ENCODE data around the gene FAM98B. TPM values are rescaled to one million over a fixed set of nuclear protein-coding genes. Genes with fewer than 3 reads are reported as not detected.

FAM98B gene
- total RNA-seq, 3 donors from 2014 or later (not counting 1 experiment from before 2014, with no cell fraction given): 27.5 to 34.0 (median 29.0) TPM

GRCh38 chr15:38412466-38412865 lies 41.5 kb upstream of the FAM98B start:
- H3K9me3 Mint-ChIP-seq: no peaks in the 10 kb centered on the region
- Histone ChIP-seq H3K27me3 (ENCODE audit: control insufficient read depth, insufficient read depth, low read length) (no peaks in the 10 kb centered on the region), H3K4me1 (ENCODE audit: control insufficient read depth, insufficient read depth, low read length) (no peaks in the 10 kb centered on the region), H3K9me3 (ENCODE audit: control insufficient read depth, insufficient read depth, low read length) (no peaks in the 10 kb centered on the region), H3K4me3 (ENCODE audit: low read length) (no peak overlapping the region), H3K27ac (ENCODE audit: low read length) (no peak overlapping the region), H3K36me3 (ENCODE audit: control insufficient read depth, insufficient read depth, low read length) (no peaks in the 10 kb centered on the region)
- H3K4me3 Mint-ChIP-seq: no peak overlapping the region
- no peak for TF ChIP-seq CTCF (IDR thresholded peaks at IDR 0.05)
- no peaks in the 10 kb centered on the region for H3K4me1 Mint-ChIP-seq
- WGBS (ENCODE audit: insufficient coverage): 94% methylated on average over 2 of the region's 3 CpGs
- intact Hi-C loops (cut with micrococcal nuclease): no loop called here
- ATAC-seq (no peak), DNase-seq (no peak)
- H3K27ac Mint-ChIP-seq: no peak overlapping the region
- peaks cover 23 to 37% of the 10 kb centered on the region in 2 donors for H3K27me3 Mint-ChIP-seq (ENCODE audit: low read depth in 2 of 2)
- no peaks in the 10 kb centered on the region for H3K36me3 Mint-ChIP-seq

GRCh38 chr15:38414357-38414756 lies 39.6 kb upstream of the FAM98B start:
- Histone ChIP-seq H3K27me3 (ENCODE audit: control insufficient read depth, insufficient read depth, low read length) (no peaks in the 10 kb centered on the region), H3K36me3 (ENCODE audit: control insufficient read depth, insufficient read depth, low read length) (no peaks in the 10 kb centered on the region), H3K4me1 (ENCODE audit: control insufficient read depth, insufficient read depth, low read length) (no peaks in the 10 kb centered on the region), H3K9me3 (ENCODE audit: control insufficient read depth, insufficient read depth, low read length) (no peaks in the 10 kb centered on the region), H3K4me3 (ENCODE audit: low read length) (no peak overlapping the region), H3K27ac (ENCODE audit: low read length) (no peak overlapping the region)
- intact Hi-C loops (cut with micrococcal nuclease): no loop called here
- ATAC-seq (no peak), DNase-seq (no peak)
- Mint-ChIP-seq H3K27ac (no peak overlapping the region), H3K27me3 (ENCODE audit: low read depth in 2 of 2) (peaks cover 23 to 37% of the 10 kb centered on the region in 2 donors), H3K36me3 (no peaks in the 10 kb centered on the region), H3K4me1 (no peaks in the 10 kb centered on the region), H3K4me3 (no peak overlapping the region), H3K9me3 (no peaks in the 10 kb centered on the region)
- TF ChIP-seq CTCF (IDR thresholded peaks at IDR 0.05): no peak

DNA sequence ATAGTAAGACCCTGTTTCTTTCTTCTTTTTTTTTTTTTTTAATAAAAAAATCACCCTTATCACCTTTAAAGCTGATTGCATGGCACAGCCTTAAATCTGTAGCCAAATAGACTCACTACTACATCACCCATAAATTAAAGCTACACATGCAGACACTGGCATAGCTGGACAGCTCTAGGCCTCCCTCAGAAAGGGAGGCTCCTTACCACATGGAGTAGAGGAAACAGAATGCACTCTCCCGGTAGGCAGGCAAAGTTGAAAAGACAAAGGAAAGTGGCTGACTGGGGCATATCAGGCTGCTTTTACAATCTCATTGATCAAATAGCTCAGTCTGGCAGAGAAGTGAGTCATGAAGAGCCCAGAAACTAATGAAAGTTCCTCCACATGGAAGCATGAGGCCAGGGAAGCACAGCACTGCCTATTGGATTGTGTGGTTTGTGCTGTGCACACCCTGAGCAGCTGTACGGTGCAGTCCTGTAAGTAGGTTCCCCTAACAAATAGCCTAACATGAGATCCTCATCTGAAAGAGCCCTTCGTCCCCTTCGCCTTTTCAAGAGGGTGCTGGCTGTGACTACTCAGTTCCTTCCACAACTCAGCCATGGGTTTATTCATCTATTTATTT lies 32.7 kb upstream of the FAM98B start:
- Mint-ChIP-seq H3K4me1 (peaks cover 0 to 12% of the 10 kb centered on the region in 2 donors), H3K27ac (no peak overlapping the region), H3K4me3 (no peak overlapping the region), H3K27me3 (ENCODE audit: low read depth in 2 of 2) (peaks cover 6 to 10% of the 10 kb centered on the region in 2 donors), H3K9me3 (no peaks in the 10 kb centered on the region), H3K36me3 (no peaks in the 10 kb centered on the region)
- no peaks in the 10 kb centered on the region for H3K9me3 ChIP-seq (ENCODE audit: control insufficient read depth, insufficient read depth, low read length)
- WGBS (ENCODE audit: insufficient coverage): 76% methylated on average over 4 of the region's 4 CpGs
- no peak for DNase-seq
- TF ChIP-seq CTCF (IDR thresholded peaks at IDR 0.05): no peak
- intact Hi-C loops (cut with micrococcal nuclease): no loop called here
- no peaks in the 10 kb centered on the region for H3K27me3 ChIP-seq (ENCODE audit: control insufficient read depth, insufficient read depth, low read length)
- no peaks in the 10 kb centered on the region for H3K36me3 ChIP-seq (ENCODE audit: control insufficient read depth, insufficient read depth, low read length)
- H3K27ac ChIP-seq (ENCODE audit: low read length): no peak overlapping the region
- H3K4me1 ChIP-seq (ENCODE audit: control insufficient read depth, insufficient read depth, low read length): peaks cover 4% of the 10 kb centered on the region
- no peak overlapping the region for H3K4me3 ChIP-seq (ENCODE audit: low read length)
- ATAC-seq: no peak

DNA sequence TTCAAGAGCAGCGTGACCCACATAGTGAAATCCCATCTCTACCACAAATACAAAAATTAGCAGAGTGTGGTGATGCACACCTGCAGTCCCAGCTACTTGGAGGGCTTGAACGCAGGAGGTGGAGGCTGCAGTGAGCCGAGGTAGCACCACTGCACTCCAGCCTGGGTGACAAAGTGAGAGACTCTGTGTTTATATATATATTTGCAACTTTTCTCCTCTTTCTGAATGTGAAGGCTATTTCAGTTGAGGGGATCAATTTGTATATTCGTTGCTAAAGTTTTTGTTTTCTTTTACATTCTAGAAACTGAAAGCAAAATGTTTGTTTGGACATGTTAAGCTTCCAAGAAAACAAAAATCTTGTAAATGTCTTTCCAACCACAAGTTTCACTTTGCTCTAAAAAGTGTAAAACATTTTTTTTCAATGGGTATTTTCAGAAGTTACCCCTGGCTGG lies 29.8 kb upstream of the FAM98B start:
- H3K36me3 Mint-ChIP-seq: no peaks in the 10 kb centered on the region
- H3K36me3 ChIP-seq (ENCODE audit: control insufficient read depth, insufficient read depth, low read length): no peaks in the 10 kb centered on the region
- no peaks in the 10 kb centered on the region for H3K9me3 ChIP-seq (ENCODE audit: control insufficient read depth, insufficient read depth, low read length)
- intact Hi-C loops (cut with micrococcal nuclease): no loop called here
- ATAC-seq (peak in 2 of 3 donors; percentile 35 to 54), DNase-seq (no peak)
- H3K27me3 ChIP-seq (ENCODE audit: control insufficient read depth, insufficient read depth, low read length): no peaks in the 10 kb centered on the region
- WGBS (ENCODE audit: insufficient coverage): no CpG with 5 or more reads among the region's 4 CpGs
- H3K9me3 Mint-ChIP-seq: no peaks in the 10 kb centered on the region
- H3K27ac Mint-ChIP-seq: peak overlapping the region in 1 of 2 donors; percentile 54
- H3K4me3 Mint-ChIP-seq: peak overlapping the region; percentile 25
- no peak overlapping the region for H3K4me3 ChIP-seq (ENCODE audit: low read length)
- no peak for TF ChIP-seq CTCF (IDR thresholded peaks at IDR 0.05)
- peaks cover 4% of the 10 kb centered on the region for H3K4me1 ChIP-seq (ENCODE audit: control insufficient read depth, insufficient read depth, low read length)
- peaks cover 3 to 5% of the 10 kb centered on the region in 2 donors for H3K27me3 Mint-ChIP-seq (ENCODE audit: low read depth in 2 of 2)
- no peak overlapping the region for H3K27ac ChIP-seq (ENCODE audit: low read length)
- peaks cover 0 to 12% of the 10 kb centered on the region in 2 donors for H3K4me1 Mint-ChIP-seq

Measured in natural killer cell (primary cell).